ENCODE data around the gene AOC1.
A peak's percentile ranks its signal among the peaks of the same experiment; 100 is the strongest.
"Not testable (repeated sequence)": the region's sequence is repeated elsewhere in the genome, so short reads cannot be mapped to it uniquely, and the experiment has no call there.

The AOC1 gene

GRCh38 chr7:150902078-150903033 is 50.0 kb downstream of the AOC1 start:
- no peak for DNase-seq (ENCODE audit: low read depth)
- H3K4me3 ChIP-seq (ENCODE audit: low read length), result no peak overlapping the region
- TF ChIP-seq CTCF (conservative IDR thresholded peaks at IDR 0.05; ENCODE audit: low read depth, low read length), result no peak

- DNase-seq (ENCODE audit: low read depth), result peak; percentile 81
- no peak for TF ChIP-seq CTCF (conservative IDR thresholded peaks at IDR 0.05; ENCODE audit: low read depth, low read length)
- no peak overlapping the region for H3K4me3 ChIP-seq (ENCODE audit: low read length)
Observed at GRCh38 chr7:150903606-150904005, 51.3 kb downstream of the AOC1 start.

GRCh38 chr7:150904011-150904909 is 51.9 kb downstream of the AOC1 start:
- no peak for TF ChIP-seq CTCF (conservative IDR thresholded peaks at IDR 0.05; ENCODE audit: low read depth, low read length)
- no peak for DNase-seq (ENCODE audit: low read depth)
- no peak overlapping the region for H3K4me3 ChIP-seq (ENCODE audit: low read length)

- TF ChIP-seq CTCF (conservative IDR thresholded peaks at IDR 0.05; ENCODE audit: low read depth, low read length), result no peak
- H3K4me3 ChIP-seq (ENCODE audit: low read length), result no peak overlapping the region
- no peak for DNase-seq (ENCODE audit: low read depth)
Observed at GRCh38 chr7:150908173-150908572, 55.9 kb downstream of the AOC1 start.

GRCh38 chr7:150909200-150909995 is 57.1 kb downstream of the AOC1 start:
- DNase-seq (ENCODE audit: low read depth), result no peak
- H3K4me3 ChIP-seq (ENCODE audit: low read length), result no peak overlapping the region
- TF ChIP-seq CTCF (conservative IDR thresholded peaks at IDR 0.05; ENCODE audit: low read depth, low read length), result no peak

GRCh38 chr7:150910305-150910995 is 58.1 kb downstream of the AOC1 start:
- not testable (repeated sequence) for H3K4me3 ChIP-seq (ENCODE audit: low read length); DNase-seq (ENCODE audit: low read depth)

Data from retinal pigment epithelial cell (primary cell).